HepG2 (cell line): ENCODE results near the gene IL15. TPM values are rescaled to one million over a fixed set of nuclear protein-coding genes. Genes with fewer than 3 reads are reported as not detected.
"Not testable (repeated sequence)": the region's sequence is repeated elsewhere in the genome, so short reads cannot be mapped to it uniquely, and the experiment has no call there.

Source experiments
- ATAC-seq: fragments of 200-7000 bp; cut with Tn5 transposase; 3 replicates; pipeline ENCODE4 v1.9.1; 2020; ENCODE audit warnings: mild to moderate bottlenecking, moderate library complexity
- BruUV-seq: library from RNA; stranded (reverse); fragments of 400-500 nt; replicated peaks from 2 replicates; lab custom pipeline; 2021; lab: Mats Ljungman, UMichigan
- CTCF ChIA-PET: fragments of 300-600 bp; formaldehyde crosslinking; extraction: SDS; loops from one replicate; lab custom pipeline; 2021; ENCODE audit warnings: low total read pairs, inconsistent platforms, low intra/inter-chr PET ratio; lab: Yijun Ruan, JAX
- POLR2A ChIA-PET: fragments of 350-600 bp; sonication (Branson Sonifier 250); formaldehyde crosslinking; loops from one replicate; lab custom pipeline; 2020; ENCODE audit warnings: antibody characterized with exemption, inconsistent platforms; lab: Yijun Ruan, JAX
- DNase-seq: peaks from one replicate; pipeline ENCODE4 v3.0.0-alpha.2; 2015; ENCODE audit warnings: low spot score
- FAIRE-seq: peaks from 3 replicates; lab custom pipeline; 2011; peaks lifted over from hg19 to GRCh38; lab: Jason Lieb, UNC
- H2AFZ ChIP-seq: one replicate; pipeline ENCODE4 v1.6.1; 2011; ENCODE audit warnings: low read length, inconsistent platforms
- H3K27ac ChIP-seq: fragments of 300-600 bp; 3 replicates; pipeline ENCODE4 v1.8.0; 2011; ENCODE audit warnings: mixed run types, mild to moderate bottlenecking, mixed read lengths, low read length, inconsistent platforms; ENCODE audit not compliant: insufficient read depth; ENCODE audit errors: extremely low read length
- H3K27me3 ChIP-seq, 2 experiments: fragments of 200-600 bp in 1 of 2; 2 replicates in 1 of 2; 3 replicates in 1 of 2; pipeline versions ENCODE4 v1.6.0 to v1.8.0; 2011; ENCODE audit warnings: low read length in 2 of 2, mild to moderate bottlenecking in 2 of 2, moderate library complexity in 2 of 2, inconsistent platforms in 1 of 2; ENCODE audit not compliant: insufficient read depth in 2 of 2, control insufficient read depth in 1 of 2
- H3K36me3 ChIP-seq, 2 experiments: fragments of 200-600 bp in 1 of 2; replicated peaks in 1 of 2; 2 replicates in 1 of 2; 3 replicates in 1 of 2; pipeline versions ENCODE4 v1.5.1 to v1.8.0; 2011; ENCODE audit warnings: low read length in 2 of 2, inconsistent platforms in 1 of 2; ENCODE audit not compliant: insufficient read depth in 2 of 2, control insufficient read depth in 1 of 2
- H3K4me1 ChIP-seq: 2 replicates; pipeline ENCODE4 v1.5.1; 2012; ENCODE audit warnings: low read length, inconsistent platforms; ENCODE audit not compliant: insufficient read depth
- H3K4me2 ChIP-seq: 2 replicates; pipeline ENCODE4 v1.6.0; 2011; ENCODE audit warnings: low read depth, low read length, inconsistent platforms
- H3K4me3 ChIP-seq, 3 experiments: fragments of 200-600 bp in 1 of 3; sonication (generic), shearing (Covaris generic) in 1 of 3; replicated peaks in 1 of 3; 2 replicates each; pipeline ENCODE4 v1.5.1; 2011 to 2016; ENCODE audit warnings: low read length in 3 of 3, inconsistent platforms in 2 of 3, low read depth in 2 of 3, mild to moderate bottlenecking in 2 of 3, control low read depth in 1 of 3, mixed read lengths in 1 of 3; ENCODE audit not compliant: insufficient read depth in 1 of 3
- H3K79me2 ChIP-seq: one replicate; pipeline ENCODE4 v1.6.1; 2011; ENCODE audit warnings: low read length, inconsistent platforms; ENCODE audit not compliant: insufficient read depth
- H3K9ac ChIP-seq: 2 replicates; pipeline ENCODE4 v1.6.0; 2011; ENCODE audit warnings: mild to moderate bottlenecking, low read depth, low read length, inconsistent platforms; ENCODE audit not compliant: insufficient read depth
- H3K9me3 ChIP-seq: 2 replicates; pipeline ENCODE4 v1.5.1; 2012; ENCODE audit warnings: mild to moderate bottlenecking, low read length
- H4K20me1 ChIP-seq: 2 replicates; pipeline ENCODE4 v1.6.0; 2011; ENCODE audit warnings: inconsistent platforms, mild to moderate bottlenecking, low read length, moderate library complexity; ENCODE audit not compliant: insufficient read depth
- EEA1 ChIP-seq: sonication (generic); formaldehyde crosslinking; IDR thresholded peaks from 2 replicates; pipeline ENCODE4 v1.5.1; 2020; ENCODE audit warnings: mild to moderate bottlenecking, missing genetic modification reagents, borderline replicate concordance
- FOXA1 ChIP-seq, 2 experiments: fragments of 450-650 bp in 1 of 2; sonication (generic) in 1 of 2; formaldehyde crosslinking in 1 of 2; IDR thresholded peaks; 2 replicates each; pipeline versions ENCODE4 v1.4.0 to v1.6.1; 2016 to 2020; ENCODE audit warnings: missing genetic modification reagents in 1 of 2
- HNF4G ChIP-seq, 2 experiments: sonication (generic) in 1 of 2; formaldehyde crosslinking in 1 of 2; IDR thresholded peaks; 2 replicates each; pipeline versions ENCODE4 v1.4.0 to v1.6.1; 2011 to 2020; ENCODE audit warnings: borderline replicate concordance in 2 of 2, low read depth in 2 of 2, mild to moderate bottlenecking in 2 of 2, low read length in 1 of 2, missing genetic modification reagents in 1 of 2, moderate library complexity in 1 of 2
- KLF12 ChIP-seq: sonication (generic); formaldehyde crosslinking; IDR thresholded peaks from 2 replicates; pipeline ENCODE4 v1.4.0; 2020; ENCODE audit warnings: missing genetic modification reagents, borderline replicate concordance
- RARG ChIP-seq: sonication (generic); formaldehyde crosslinking; IDR thresholded peaks from 2 replicates; pipeline ENCODE4 v1.4.0; 2020; ENCODE audit warnings: low read depth, mild to moderate bottlenecking, missing genetic modification reagents
- ZNF256 ChIP-seq: sonication (generic); formaldehyde crosslinking; conservative IDR thresholded peaks from 2 replicates; pipeline ENCODE4 v1.4.0; 2020; ENCODE audit warnings: missing genetic modification reagents
- ZNF44 ChIP-seq: sonication (generic); formaldehyde crosslinking; IDR thresholded peaks from 2 replicates; pipeline ENCODE4 v1.5.1; 2020; ENCODE audit warnings: mild to moderate bottlenecking, missing genetic modification reagents
- ZNF556 ChIP-seq: sonication (generic); formaldehyde crosslinking; IDR thresholded peaks from 2 replicates; pipeline ENCODE4 v1.4.0; 2020; ENCODE audit warnings: mild to moderate bottlenecking, missing genetic modification reagents, borderline replicate concordance
- WGBS: methylation state at CpG from one replicate; pipeline ENCODE4 v1.1.6; 2017; ENCODE audit warnings: low lambda C conversion rate; 5-methylcytosine and 5-hydroxymethylcytosine counted together
- in situ Hi-C: cut with HindIII; loops from 2 replicates; pipeline ENCODE4 v1.10.0; 2017; ENCODE audit warnings: low pct_unique_long_range_greater_than_20kb; ENCODE audit not compliant: extremely low pct_ligation_motif_present
- intact Hi-C: fragments of 100-400 bp; cut with micrococcal nuclease; formaldehyde crosslinking; loops from one replicate; pipeline ENCODE4 v1.10.0; 2022; ENCODE audit not compliant: unreplicated experiment
- polyA plus RNA-seq, 8 experiments: library from polyadenylated mRNA; depleted of rRNA in 3 of 8; stranded (reverse) in 7 of 8; unstranded in 1 of 8; fragments of >200 nt; fragmentation: Illumina TruSeq in 4 of 8; extraction: Trizol in 4 of 8; gene quantifications; 2 replicates each; pipeline versions ENCODE4 v1.2.1 to v1.2.3, GENCODE V29; 2011 to 2016; ENCODE audit warnings: low read depth in 4 of 8, missing spikeins in 1 of 8, mixed read lengths in 1 of 8; ENCODE audit not compliant: insufficient read depth in 1 of 8
- total RNA-seq, 5 experiments: library from RNA; depleted of rRNA; stranded (reverse); fragments of >200 nt; fragmentation: Illumina TruSeq; extraction: Trizol; gene quantifications; 2 replicates each; pipeline ENCODE4 v1.2.3, GENCODE V29; 2016; ENCODE audit warnings: low read depth in 1 of 5
- TF ChIP-seq, protein P1 (sequence below): sonication (generic); formaldehyde crosslinking; IDR thresholded peaks from 2 replicates; pipeline ENCODE4 v1.4.0; 2020; ENCODE audit warnings: missing genetic modification reagents

IL15 gene
- total and polyA plus RNA-seq, 2 of the 13 experiments (the other 11 are each of a cell fraction or from before 2014, with no cell fraction given): 0.12 to 0.24 TPM

DNA sequence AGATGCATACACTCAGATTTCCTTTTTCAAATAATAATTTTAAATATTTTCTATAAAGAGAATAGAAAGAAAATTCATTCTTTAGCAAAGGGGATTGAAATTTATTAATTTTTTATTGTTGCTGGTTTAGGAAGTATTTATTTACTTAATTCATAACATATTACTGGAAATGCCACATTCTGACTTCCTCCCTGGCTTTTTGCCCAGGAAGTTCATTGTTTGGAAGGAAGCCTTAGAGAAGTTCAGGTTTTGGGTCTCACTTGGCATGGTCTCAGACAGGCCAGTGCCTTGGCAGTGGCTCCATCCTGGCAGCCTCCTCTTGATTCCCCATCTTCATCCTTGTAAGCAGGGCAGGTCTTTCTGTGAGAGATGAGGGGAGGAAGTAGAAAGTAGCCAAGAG lies 50.5 kb downstream of the IL15 start (continued):
- TF ChIP-seq ZNF556 (CRISPR knock-in tag) (no peak), HNF4G (IDR thresholded peaks at IDR 0.05; ENCODE audit: borderline replicate concordance, low read depth, low read length) (no peak), HNF4G (CRISPR knock-in tag; IDR thresholded peaks at IDR 0.05; ENCODE audit: borderline replicate concordance, low read depth) (no peak), FOXA1 (IDR thresholded peaks at IDR 0.05) (no peak), FOXA1 (CRISPR knock-in tag; IDR thresholded peaks at IDR 0.05) (no peak), RARG (CRISPR knock-in tag) (no peak), EEA1 (CRISPR knock-in tag) (no peak), ZNF44 (CRISPR knock-in tag) (no peak), ZNF256 (CRISPR knock-in tag) (no peak), KLF12 (CRISPR knock-in tag) (no peak)
- TF ChIP-seq, protein P1, sequence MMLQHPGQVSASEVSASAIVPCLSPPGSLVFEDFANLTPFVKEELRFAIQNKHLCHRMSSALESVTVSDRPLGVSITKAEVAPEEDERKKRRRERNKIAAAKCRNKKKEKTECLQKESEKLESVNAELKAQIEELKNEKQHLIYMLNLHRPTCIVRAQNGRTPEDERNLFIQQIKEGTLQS (CRISPR knock-in tag): no peak

DNA sequence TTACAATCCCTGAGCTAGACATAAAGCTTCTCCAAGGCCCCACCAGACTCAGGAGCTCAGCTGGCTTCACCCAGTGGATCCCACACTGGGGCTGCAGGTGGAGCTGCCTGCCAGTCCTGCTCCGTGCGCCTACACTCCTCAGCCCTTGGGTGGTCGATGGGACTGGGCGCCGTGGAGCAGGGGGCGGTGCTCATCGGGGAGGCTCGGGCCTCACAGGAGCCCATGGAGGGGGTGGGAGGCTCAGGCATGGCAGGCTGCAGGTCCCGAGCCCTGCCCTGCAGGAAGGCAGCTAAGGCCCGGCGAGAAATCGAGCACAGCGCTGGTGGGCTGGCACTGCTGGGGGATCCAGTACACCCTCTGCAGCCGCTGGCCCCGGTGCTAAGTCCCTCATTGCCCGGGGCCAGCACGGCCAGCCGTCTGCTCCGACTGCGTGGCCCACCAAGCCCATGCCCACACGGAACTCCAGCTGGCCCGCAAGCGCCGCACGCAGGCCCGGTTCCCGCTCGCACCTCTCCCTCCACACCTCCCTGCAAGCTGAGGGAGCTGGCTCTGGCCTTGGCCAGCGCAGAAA lies 53.4 kb downstream of the IL15 start:
- CTCF ChIA-PET, FAIRE-seq, intact Hi-C loops, H2AFZ ChIP-seq, H3K27ac ChIP-seq, H3K9me3 ChIP-seq, H3K27me3 ChIP-seq, H3K9ac ChIP-seq, H3K4me3 ChIP-seq, POLR2A ChIA-PET, H4K20me1 ChIP-seq, H3K4me2 ChIP-seq, H3K79me2 ChIP-seq, in situ Hi-C loops, DNase-seq, BruUV-seq, ATAC-seq, H3K36me3 ChIP-seq, H3K4me1 ChIP-seq: not testable (repeated sequence)
- WGBS: 75% methylated on average over 6 of the region's 29 CpGs

DNA sequence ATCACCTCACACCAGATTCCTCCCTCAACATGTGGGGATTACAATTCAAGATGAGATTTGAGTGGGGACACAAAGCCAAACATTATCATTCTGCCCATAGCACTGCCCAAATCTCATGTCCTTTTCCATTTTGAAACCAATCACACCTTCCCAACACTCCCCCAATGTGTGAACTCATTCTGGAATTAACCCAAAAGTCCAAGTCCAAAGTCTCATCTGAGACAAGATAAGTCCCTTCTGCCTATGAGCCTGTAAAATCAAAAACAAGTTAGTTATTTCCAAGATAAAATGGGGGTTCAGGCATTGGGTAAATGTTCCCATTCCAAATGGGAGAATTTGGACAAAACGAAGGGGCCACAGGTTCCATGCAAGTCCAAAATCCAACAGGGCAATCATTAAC lies 54.9 kb downstream of the IL15 start:
- POLR2A ChIA-PET, DNase-seq, H2AFZ ChIP-seq, H3K4me1 ChIP-seq, H4K20me1 ChIP-seq, H3K9ac ChIP-seq, H3K27ac ChIP-seq, H3K9me3 ChIP-seq, ATAC-seq, CTCF ChIA-PET, FAIRE-seq, BruUV-seq, H3K27me3 ChIP-seq, H3K4me3 ChIP-seq, H3K79me2 ChIP-seq, intact Hi-C loops, H3K36me3 ChIP-seq, in situ Hi-C loops, H3K4me2 ChIP-seq: not testable (repeated sequence)
- 0% methylated on average over 1 of the region's 1 CpG for WGBS
